ENCODE results near the gene PITX2. TPM values are rescaled to one million over a fixed set of nuclear protein-coding genes. Genes with fewer than 3 reads are reported as not detected.

Gene PITX2
- total and polyA plus RNA-seq, 2 experiments from 2014 or later = 4.3 to 5.6 TPM

GRCh38 chr4:110635163-110635865, 12.4 kb upstream of the PITX2 start:
- Histone ChIP-seq H2AFZ (no peak overlapping the region), H3K9me3 (ENCODE audit: low read depth) (no peaks in the 10 kb centered on the region), H3K79me2 (ENCODE audit: insufficient read depth) (peaks cover 8% of the 10 kb centered on the region; the same call in 1 of the 2 replicates), H3K4me2 (ENCODE audit: unreplicated experiment) (peak overlapping the region; percentile 83), H3K27ac (no peak overlapping the region), H4K20me1 (ENCODE audit: insufficient read depth) (no peaks in the 10 kb centered on the region), H3K9ac (no peak overlapping the region), H3K27me3 (replicated peaks; ENCODE audit: insufficient read depth) (no peaks in the 10 kb centered on the region), H3K4me3 (peak overlapping the region; percentile 88; the same call in 1 of the 2 replicates), H3K36me3 (ENCODE audit: low read depth) (no peaks in the 10 kb centered on the region), H3F3A (ENCODE audit: insufficient read depth) (no peaks in the 10 kb centered on the region), H3K4me1 (ENCODE audit: insufficient read depth) (peaks cover 4% of the 10 kb centered on the region; the same call in 1 of the 2 replicates), H3K9me2 (ENCODE audit: insufficient read depth) (no peaks in the 10 kb centered on the region)
- no peak for DNase-seq
- TF ChIP-seq EZH2 (IDR thresholded peaks at IDR 0.05; ENCODE audit: insufficient read depth, poor library complexity, severe bottlenecking) = no peak
- TF ChIP-seq EZH2phosphoT487 (IDR thresholded peaks at IDR 0.05; ENCODE audit: insufficient read depth, low read depth) = no peak
- in situ Hi-C loops (cut with MboI) = no loop called here
- 72 to 76% methylated on average over 7 of the region's 7 CpGs for WGBS, 2 experiments (ENCODE audit: low coverage in 1 of 2, low lambda C conversion rate in 2 of 2, missing lambda C conversion rate in 2 of 2)

DNA sequence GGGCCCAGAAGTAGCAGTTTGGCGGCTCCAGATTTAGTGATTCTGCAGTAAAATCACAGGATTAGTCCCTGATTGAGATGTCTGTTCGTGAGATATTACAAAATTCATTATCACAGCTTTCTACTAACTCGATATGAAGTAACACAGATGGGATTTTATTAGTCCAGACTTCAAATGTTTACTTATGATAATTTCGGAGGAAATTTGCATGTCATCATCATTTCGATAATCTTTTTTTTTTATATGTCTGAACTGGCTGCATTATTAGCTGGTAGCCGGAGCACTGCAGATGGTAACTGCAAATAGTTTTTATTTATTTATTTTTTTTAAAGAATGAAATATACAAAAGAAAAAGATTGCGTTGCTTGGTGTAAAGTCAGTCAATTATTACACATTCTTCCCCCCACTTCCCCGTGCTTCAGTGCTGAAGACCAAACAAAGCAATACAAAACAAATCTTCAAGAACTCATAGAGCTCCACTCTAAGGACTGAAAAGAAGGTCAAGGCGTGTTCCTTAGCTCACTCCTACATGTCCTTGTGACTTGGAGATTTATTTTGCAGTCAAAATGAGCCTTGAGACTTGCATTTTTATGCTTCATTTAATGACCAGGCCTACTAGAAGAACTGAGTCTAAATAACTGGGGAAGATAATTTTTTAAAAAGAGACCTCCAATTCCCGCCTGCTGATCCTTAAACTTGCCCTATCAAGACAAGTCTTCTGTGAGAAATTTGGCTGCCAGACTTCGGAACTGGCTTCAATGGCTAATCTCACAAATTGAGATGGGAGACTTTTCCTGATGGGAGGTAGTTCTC, 11.7 kb upstream of the PITX2 start:
- in situ Hi-C loops (cut with MboI) = no loop called here
- TF ChIP-seq EZH2phosphoT487 (IDR thresholded peaks at IDR 0.05; ENCODE audit: insufficient read depth, low read depth) = no peak
- no peak for TF ChIP-seq EZH2 (IDR thresholded peaks at IDR 0.05; ENCODE audit: insufficient read depth, poor library complexity, severe bottlenecking)
- DNase-seq = no peak
- Histone ChIP-seq H3K27ac (no peak overlapping the region), H3K4me2 (ENCODE audit: unreplicated experiment) (peak overlapping the region; percentile 83), H3K27me3 (replicated peaks; ENCODE audit: insufficient read depth) (no peaks in the 10 kb centered on the region), H3K4me1 (ENCODE audit: insufficient read depth) (peaks cover 4% of the 10 kb centered on the region; the same call in 1 of the 2 replicates), H3K79me2 (ENCODE audit: insufficient read depth) (peaks cover 8% of the 10 kb centered on the region; the same call in 1 of the 2 replicates), H3K9me2 (ENCODE audit: insufficient read depth) (no peaks in the 10 kb centered on the region), H3K9me3 (ENCODE audit: low read depth) (no peaks in the 10 kb centered on the region), H3K36me3 (ENCODE audit: low read depth) (no peaks in the 10 kb centered on the region), H3K4me3 (0 out of 2 replicates have a peak overlapping the region, but pooled peaks have one; percentile 88), H3K9ac (no peak overlapping the region), H3F3A (ENCODE audit: insufficient read depth) (no peaks in the 10 kb centered on the region), H2AFZ (no peak overlapping the region), H4K20me1 (ENCODE audit: insufficient read depth) (no peaks in the 10 kb centered on the region)
- 96 to 97% methylated on average over 11 of the region's 11 CpGs for WGBS, 2 experiments (ENCODE audit: low coverage in 1 of 2, low lambda C conversion rate in 2 of 2, missing lambda C conversion rate in 2 of 2)

- Histone ChIP-seq H3K9ac (no peak overlapping the region), H4K20me1 (ENCODE audit: insufficient read depth) (no peaks in the 10 kb centered on the region), H3K79me2 (ENCODE audit: insufficient read depth) (peaks cover 8% of the 10 kb centered on the region; the same call in 1 of the 2 replicates), H3F3A (ENCODE audit: insufficient read depth) (no peaks in the 10 kb centered on the region), H3K9me2 (ENCODE audit: insufficient read depth) (no peaks in the 10 kb centered on the region), H3K27ac (no peak overlapping the region), H3K4me3 (no peak overlapping the region), H3K27me3 (replicated peaks; ENCODE audit: insufficient read depth) (no peaks in the 10 kb centered on the region), H3K36me3 (ENCODE audit: low read depth) (no peaks in the 10 kb centered on the region), H3K4me2 (ENCODE audit: unreplicated experiment) (no peak overlapping the region), H2AFZ (no peak overlapping the region), H3K9me3 (ENCODE audit: low read depth) (no peaks in the 10 kb centered on the region), H3K4me1 (ENCODE audit: insufficient read depth) (peaks cover 4% of the 10 kb centered on the region; the same call in 1 of the 2 replicates)
- in situ Hi-C loops (cut with MboI) = no loop called here
- 95 to 98% methylated on average over 43 to 59 of the region's 59 CpGs for WGBS, 2 experiments (ENCODE audit: low coverage in 1 of 2, low lambda C conversion rate in 2 of 2, missing lambda C conversion rate in 2 of 2)
- TF ChIP-seq EZH2phosphoT487 (IDR thresholded peaks at IDR 0.05; ENCODE audit: insufficient read depth, low read depth) (no peak), EZH2 (IDR thresholded peaks at IDR 0.05; ENCODE audit: insufficient read depth, poor library complexity, severe bottlenecking) (no peak)
- DNase-seq = no peak
These were observed 10.8 kb upstream of the PITX2 start for GRCh38 chr4:110633358-110634341.
